NCI-H128 (cell line): Measurements from ENCODE around the gene FAM118A.
"Not testable (repeated sequence)": the region's sequence is repeated elsewhere in the genome, so short reads cannot be mapped to it uniquely, and the experiment has no call there.

Experiments
- DNase-seq: peaks from one replicate; lab custom pipeline; 2025; ENCODE audit not compliant: unreplicated experiment; lab: John Stamatoyannopoulos, UW

The FAM118A gene

DNA sequence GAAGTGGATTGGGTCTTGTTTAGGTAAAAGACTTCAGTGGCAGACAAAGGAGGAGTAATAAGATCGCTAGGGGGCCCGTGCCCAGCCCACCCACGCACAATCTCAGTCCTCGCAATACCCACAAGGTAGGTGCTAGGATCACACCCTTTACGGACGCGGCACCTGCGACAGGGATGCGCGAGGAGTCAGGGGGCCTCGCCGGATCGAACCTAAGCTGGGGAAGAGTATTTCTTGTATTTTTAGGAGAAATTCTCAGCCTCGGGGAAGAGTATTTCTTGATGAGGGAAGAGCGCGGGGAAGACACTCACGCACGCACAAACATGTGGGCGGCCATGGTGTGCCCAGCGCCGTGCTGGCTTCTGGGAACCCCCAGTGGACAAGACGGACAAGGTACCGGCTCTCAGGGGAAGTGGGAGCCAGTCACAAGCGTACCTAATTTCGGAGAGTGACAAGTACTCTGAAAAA lies 745 bp upstream of the FAM118A start:
- no peak for DNase-seq

DNA sequence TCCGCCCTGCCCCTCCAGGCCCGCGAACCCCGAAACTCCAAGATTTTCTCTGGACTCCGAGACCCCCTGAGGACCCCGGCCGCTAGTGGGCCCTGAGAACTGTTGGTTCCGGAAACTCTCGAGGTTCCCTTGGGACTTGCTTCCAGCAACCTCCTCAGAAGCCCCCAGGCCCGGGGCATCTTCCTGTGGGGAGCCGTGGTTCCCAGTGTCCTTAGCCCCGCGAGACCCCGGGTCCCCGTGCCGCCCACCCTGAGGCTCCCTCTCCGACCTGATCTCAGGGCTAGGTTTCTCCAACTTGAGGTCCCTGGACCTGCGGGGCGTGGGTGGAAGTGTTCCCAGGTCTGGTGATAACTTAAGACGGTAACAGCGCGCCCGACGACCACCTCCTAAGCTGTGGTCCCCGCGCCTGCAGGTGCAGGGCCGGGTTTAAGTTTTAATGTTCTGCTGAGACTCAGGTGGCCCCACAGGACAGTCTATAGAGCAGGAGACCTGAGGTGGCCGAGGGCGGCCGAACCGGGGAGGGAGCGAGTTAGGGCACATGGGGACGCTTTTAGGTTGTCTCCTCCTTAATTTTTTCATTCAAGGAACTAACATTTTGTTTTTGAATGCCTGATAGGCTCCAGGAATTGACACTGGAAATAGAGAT lies 720 bp downstream of the FAM118A start:
- DNase-seq = no peak

DNA sequence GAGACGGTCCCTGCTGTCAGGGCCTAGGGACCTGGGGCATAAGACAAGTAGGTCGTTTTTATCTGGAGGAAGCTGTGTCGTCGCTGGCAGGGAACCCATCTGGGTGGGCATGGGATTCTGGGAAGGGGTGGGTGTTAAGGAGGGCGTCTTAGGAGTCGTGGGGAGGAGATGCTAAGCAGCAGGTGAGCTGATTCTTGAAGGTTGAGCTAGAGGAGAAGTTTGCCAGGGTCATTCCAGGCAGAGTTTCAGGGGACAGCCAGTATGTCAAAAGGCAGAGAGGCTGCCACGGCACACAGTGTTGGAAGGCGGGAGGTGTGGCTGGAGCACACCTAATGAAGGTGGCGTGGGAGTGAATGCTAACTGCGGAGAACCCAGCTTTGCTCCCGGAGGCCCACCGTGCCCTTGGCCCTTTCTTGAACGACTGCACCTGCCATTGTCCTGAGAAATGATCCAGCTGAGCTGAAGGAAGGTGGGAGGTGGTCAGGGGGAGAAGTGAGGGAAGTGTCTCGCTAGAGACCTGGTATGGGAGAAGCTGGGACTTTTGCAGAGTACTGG lies 1.3 kb downstream of the FAM118A start:
- DNase-seq = no peak

DNA sequence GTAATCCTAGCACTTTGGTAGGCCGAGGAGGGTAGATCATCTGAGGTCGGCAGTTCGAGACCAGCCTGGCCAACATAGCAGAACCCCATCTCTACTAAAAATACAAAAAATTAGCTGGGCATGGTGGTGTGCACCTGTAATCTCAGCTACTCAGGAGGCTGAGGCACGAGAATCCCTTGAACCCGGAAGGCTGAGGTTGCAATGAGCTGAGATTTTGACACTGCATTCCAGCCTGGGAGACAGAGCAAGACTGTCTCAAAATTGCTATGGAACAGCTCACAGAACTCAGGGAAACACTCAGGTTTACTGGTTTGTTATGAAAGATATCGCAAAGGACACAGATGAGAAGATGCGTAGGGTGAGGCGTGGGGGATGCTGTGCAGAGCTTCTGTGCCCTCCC lies 2.7 kb downstream of the FAM118A start:
- DNase-seq = no peak

DNA sequence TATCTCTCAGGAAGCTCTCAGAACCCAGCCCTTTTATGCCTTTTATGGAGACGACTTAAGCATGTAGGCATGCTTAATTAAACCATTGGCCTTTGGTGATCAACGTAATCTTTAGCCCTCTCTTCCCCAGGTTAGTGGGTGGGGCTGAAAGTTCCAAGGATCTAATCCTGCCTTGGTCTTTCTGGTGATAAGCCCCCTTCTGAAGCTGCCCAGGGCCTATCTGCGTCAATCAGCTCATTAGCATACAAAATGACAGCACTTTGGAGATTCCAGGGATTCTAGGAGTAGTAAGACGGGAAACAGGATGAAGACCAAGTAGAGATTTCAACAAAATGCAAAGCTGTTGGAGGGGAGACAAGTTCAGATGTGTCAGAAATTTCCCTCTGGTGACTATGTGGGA lies 3.1 kb downstream of the FAM118A start:
- DNase-seq = no peak

DNA sequence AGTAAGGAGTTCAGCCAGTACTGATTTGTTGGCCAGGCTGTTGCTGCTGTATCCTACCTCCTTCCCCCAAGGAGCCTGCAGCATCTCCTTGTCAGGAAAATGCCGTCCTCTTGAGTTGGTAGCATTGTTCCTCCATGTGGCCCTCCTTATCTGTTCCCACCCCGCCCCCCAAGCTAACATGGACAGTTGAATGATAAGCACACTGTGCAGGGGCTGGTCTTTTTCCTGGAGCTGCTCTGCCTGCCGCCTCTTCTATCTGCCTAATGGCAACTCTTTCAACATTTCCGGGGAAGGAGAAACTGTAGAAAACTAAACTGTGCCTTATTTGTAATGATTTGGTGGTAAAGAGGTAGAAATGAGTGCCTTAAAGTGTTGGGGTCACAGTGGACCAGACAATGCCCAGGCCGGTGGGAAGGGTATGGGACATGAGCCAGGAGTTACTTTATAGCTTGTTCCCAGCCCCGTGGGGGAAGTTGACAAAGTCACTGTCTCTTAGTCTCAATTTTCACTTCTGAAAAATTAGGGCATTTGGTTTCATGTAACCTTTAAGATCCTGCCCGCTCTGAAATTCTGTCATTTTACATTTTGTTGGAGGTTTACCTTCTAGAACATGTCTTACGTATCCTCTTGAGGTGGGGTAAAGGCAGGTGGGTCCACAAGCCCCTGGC lies 4.5 kb downstream of the FAM118A start:
- DNase-seq = no peak

DNA sequence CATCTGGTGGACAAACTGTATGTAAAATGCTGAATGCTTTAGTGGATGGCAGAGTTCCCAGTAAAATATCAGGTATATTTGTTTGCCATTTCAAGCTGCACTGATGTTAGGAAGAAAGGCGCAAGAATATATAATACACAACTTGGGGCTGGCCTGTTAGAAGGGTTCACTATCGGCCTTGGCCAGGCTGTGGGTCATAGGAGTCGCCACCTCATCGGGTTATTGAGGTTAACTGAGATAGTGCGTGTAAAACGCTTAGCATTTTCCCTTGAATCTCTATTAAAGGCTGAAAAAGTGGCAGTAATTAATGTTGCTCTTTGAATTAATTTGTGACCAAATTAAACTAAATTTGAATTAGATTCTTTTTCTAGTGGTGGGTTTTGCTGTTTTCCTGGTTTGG lies 5.1 kb downstream of the FAM118A start:
- no peak for DNase-seq

DNA sequence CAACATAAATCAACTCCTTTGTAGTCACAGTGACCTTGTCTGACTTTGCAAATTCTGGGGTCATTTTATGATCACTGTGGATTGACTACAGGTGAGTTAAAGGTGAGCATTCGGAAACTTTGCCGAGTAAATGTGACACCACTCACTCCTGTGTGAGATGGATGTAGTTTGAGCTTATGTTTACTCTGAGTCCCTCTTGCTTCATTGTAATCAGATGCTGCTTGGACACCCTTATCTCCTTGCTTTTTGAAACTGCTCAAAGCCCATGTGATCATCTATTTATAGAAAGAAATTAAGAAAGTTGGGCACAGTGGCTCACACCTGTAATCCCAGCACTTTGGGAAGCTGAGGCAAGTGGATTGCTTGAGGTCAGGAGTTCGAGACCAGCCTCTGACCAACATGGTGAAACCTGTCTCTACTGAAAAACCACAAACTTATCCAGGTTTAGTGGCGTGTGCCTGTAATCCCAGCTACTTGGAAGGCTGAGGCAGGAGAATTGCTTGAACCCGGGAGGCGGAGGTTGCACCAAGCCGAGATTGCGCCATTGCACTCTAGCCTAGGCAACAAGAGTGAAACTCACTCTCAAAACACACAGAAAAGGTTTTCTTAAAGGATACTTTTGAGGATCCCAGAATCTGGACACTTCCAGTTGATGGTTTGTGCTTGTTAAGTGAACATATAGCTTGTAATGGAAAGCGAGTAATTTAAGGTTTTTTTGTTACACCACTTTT lies 7.2 kb downstream of the FAM118A start:
- DNase-seq = no peak

DNA sequence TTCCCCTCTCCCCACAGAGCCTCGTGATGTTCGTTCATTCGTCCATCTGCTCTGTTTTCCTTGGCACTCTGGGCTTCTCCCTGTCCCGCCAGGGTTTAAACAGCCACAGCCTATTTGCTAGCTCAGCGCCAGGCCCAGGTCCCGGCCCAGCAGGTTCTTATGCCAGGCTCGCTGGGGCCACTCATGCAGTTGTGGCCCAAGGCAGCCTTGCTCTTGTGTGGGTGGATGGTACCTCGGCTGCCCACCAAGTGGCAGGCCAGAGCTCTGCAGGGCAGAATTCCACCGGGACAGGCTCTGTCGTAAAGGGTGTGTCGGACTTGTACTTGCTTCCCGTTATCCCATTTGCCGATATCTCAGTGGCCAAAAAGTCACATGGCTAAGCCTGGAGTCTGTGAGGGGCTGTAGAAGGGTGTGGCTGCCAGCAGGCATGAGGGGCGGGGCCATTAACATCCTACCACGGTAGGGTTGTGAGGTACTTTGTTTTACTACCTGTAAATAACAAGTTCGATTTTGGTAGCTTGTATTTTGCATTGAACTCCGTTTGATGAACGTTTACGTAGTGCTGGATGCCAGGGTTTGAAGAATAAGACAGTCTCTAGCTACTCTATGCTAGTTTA lies 7.9 kb downstream of the FAM118A start:
- DNase-seq = no peak

DNA sequence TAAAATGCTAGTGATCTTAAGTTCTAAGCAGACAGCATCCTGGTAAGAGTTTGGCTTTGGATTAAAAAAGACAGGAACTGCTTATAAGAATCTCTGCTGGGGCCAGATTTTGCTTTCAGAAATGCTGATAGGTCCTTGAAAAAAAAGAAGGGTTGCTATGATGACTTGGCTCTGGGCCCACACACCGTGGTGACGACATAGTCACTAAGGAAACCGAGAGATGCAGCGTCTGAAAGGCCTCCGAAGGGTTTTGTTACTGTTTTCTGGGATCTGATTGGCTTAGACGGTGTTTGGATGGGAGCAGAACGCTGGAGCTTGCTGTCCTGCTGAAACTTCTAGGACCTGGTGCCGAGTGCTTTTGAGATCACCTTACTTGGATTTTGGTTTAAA lies 8.4 kb downstream of the FAM118A start:
- DNase-seq = peak; percentile 70

DNA sequence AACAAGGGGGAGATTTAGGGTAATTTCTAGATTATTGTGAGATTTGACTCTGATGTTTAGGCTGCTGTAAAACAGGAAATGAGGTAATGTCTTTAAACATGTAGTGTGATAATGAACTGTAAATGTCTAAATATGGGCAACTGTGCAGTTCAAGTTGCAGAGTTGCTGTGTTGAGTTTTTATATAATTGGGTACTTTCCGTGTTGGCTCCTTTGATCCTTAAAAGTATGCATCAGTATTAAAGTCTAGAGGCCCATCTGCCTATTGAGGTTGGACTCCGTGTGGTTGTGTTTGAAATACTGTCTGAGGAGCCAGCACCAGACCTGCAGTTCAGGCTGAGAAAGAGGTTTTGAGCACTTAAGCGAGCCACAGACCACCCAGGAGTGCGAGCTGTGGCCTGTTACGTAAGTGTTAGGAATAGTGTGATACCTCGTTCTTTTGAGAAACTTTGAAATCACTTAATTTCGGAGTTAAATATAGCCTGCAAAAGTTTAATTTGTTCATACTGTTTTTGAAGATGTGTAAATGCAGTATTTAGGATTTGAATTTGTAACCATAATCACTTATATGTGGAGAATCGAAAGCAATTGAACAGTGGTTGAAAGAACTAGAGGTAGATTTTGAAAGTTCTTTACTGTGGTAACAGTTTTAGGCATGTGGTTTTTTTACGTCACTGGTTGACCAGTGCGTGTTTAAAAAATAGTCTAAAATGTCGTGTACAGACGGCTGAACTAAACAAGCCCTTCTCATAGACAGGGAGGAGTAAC lies 9.0 kb downstream of the FAM118A start:
- DNase-seq = no peak

DNA sequence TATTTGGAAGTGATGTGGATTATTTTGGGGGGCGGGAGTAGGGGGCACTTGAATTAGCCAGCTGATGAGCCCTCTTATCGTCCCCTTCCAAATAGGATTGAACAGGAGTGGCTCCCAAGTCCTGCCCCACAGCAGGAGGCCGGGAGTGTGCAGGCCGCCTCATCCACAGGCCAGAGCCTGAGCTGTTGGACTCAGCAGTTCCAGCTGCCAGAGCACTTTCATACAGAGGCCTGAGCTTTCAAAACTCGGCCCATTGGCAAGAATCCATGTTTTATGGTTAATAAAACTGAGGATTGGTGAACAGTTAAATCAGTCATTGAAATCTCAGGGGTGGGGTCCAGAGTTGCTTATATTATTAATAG lies 9.6 kb downstream of the FAM118A start:
- DNase-seq = no peak

DNA sequence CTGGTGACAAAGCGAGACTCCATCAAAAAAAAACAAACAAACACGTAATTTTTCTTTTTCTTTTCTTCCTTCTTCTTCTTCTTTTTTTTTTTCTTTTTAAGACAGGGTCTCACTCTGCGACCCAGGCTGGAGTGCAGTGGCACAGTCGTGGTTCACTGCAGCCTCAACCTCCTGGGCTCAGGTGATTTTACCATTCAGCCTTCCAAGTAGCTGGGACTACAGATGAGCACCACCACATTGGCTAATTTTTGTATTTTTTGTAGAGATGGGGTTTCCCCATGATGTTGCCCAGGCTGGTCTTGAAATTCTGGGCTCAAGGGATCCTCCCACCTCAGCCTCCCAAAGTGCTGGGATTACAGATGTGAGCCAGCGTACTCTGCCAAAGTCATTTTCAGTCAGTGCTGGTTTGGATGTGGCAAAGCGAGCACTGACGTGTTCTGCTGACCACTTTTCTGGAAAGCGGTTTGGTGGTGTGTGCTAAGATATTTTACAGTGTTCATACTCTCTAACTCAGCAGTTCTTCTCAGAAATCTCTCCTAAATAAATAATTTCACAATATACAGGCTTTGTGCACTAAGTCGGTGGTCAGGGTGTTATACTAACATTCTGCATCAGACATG lies 10.7 kb downstream of the FAM118A start:
- no peak for DNase-seq

DNA sequence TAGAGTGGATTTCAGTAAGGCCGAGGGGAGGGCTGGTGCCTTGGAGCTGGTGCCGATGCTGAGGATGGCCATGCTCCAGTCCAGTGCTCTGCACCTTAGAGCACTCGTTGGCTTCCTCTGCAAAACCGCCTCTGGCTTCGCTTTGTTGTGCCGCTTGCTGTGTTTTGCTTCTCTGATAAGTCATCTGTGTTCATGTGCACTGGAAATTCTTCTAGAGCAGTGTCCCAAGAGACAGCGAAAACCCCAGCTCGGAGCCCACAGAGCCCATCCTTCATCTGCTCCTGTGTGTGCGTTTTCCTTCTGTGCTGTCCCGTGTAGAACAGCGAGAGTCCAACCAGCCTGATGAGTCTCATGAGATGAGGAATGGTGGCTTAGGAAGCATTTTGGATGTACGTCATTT lies 12.1 kb downstream of the FAM118A start:
- DNase-seq = no peak

DNA sequence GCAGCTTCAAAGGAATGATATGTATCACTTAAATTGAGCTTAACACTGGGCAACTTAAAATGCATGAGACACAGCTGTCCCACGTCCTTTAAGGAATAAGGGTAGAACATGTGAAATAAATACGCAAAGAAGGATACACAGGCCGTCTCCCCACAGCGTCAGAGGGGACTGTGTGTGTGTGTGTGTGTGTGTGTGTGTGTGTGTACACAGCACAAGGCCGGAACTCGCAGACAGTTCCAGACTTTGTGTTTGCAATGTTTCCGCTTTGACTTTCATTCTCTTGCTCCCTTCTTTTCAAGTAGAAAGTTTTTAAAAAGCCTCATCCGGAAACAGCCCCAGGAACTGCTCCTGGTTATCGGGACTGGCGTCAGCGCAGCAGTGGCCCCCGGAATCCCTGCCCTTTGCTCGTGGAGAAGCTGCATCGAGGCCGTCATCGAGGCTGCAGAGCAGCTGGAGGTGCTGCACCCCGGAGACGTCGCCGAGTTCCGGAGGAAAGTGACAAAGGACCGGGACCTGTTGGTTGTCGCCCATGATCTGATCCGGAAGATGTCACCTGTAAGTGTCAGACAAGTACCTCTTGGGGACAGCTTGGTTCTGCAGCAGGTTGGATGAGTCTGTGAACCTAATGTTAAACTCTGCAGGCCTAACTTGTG lies 13.3 kb downstream of the FAM118A start:
- DNase-seq = no peak

DNA sequence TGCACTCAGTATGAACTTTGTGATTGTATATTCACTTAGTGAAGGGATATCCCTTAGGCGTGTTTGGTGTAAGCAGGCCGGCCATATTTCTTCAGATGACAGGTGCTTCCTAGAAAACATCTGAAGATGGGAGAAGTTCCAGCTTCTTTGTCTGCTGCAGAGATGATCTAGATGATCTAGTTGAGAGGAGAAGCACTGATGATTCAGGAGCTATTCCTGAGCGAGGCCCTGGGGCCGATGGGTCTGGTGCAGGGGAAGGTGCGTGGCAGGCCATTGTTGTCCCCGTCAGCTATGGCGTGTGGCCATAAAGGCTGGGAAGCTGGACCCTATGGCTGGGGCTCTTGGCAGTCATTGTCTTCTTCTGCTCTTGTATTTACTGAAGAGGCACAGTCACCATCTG lies 14.0 kb downstream of the FAM118A start:
- DNase-seq = no peak

DNA sequence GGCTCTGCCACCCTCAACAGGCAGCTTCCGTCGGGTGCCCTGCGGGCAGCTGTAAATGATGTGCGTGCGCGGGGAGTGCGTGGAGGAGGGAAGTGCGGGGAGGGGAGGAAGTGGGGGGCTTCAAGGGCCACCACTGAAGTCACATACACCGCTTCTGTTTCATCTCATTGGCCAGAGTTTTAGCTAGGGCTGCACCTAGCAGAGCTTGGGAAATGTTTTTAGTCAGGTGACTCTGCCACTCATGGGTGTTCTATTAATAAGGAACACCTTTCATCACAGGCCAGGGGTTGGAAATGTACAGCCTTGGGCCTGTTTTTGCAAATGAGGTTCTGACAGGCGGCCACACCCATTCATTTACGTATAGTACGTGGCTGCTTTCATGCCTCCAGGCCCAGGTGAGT lies 14.6 kb downstream of the FAM118A start:
- no peak for DNase-seq

DNA sequence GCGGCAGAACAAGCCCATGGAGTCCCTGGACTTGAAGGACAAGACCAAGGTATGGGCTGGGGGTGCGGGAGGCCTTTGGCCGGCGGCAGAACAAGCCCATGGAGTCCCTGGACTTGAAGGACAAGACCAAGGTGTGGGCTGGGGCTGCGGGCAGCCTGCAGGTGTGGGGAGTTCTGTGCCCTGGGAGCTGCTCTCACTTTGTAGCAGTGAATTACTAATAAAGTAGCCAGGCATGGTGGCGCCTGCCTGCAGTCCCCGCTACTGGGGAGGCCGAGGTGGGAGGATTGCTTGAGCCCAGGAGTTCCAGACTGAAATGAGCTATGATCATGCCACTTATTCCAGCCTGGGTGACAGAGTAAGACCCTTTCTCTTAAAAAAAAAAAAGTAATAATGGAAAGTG lies 18.5 kb downstream of the FAM118A start:
- DNase-seq = not testable (repeated sequence)

DNA sequence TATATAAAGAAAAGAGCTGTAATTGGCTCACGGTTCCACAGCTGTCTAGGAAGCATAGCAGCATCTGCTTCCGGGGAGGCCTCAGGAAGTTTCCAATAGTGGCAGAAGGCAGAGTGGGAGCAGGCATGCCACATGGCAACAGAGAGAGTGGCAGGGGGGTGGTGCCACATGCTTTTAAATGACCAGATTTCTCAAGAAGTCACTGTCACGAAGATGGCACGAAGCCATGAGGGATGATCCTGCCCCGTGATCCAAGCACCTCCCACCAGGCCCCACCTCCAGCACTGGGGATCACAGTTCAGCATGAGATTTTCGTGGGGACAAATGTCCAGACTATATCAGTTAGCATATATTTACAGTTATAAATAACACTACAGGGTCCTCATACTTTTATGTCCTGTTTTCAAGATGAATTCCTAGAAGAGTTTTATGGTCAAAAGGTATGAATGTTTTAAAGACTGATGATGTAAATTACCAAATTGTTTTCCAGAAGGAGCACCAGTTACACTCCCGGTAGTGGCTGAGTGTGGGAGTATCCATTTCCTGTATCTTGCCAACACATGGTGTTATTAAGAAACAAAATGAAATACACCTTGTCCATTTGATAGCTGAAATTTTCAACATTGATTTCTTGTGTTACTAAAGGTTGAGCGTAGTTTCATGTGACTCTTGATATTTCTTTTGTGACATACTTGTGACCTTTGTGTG lies 19.2 kb downstream of the FAM118A start:
- DNase-seq = no peak
